ENCODE data around the gene FCN1.
"Not testable (repeated sequence)": the region's sequence is repeated elsewhere in the genome, so short reads cannot be mapped to it uniquely, and the experiment has no call there.

The FCN1 gene

GRCh38 chr9:134861595-134862334 lies 55.9 kb downstream of the FCN1 start:
- Mint-ChIP-seq H3K27ac (no peak overlapping the region), H3K4me1 (ENCODE audit: low read depth) (peaks cover 17% of the 10 kb centered on the region), H3K9me3 (peaks cover 8% of the 10 kb centered on the region), H3K4me3 (no peak overlapping the region), H3K36me3 (ENCODE audit: low read depth) (no peaks in the 10 kb centered on the region), H3K27me3 (peaks cover 22% of the 10 kb centered on the region)
- DNase-seq = no peak

- Mint-ChIP-seq H3K27me3 (peaks cover 33% of the 10 kb centered on the region), H3K4me1 (ENCODE audit: low read depth) (peaks cover 17% of the 10 kb centered on the region), H3K9me3 (peaks cover 8% of the 10 kb centered on the region), H3K36me3 (ENCODE audit: low read depth) (no peaks in the 10 kb centered on the region), H3K27ac (no peak overlapping the region), H3K4me3 (no peak overlapping the region)
- DNase-seq = no peak
Observed at GRCh38 chr9:134860510-134860909, 57.2 kb downstream of the FCN1 start.

GRCh38 chr9:134858051-134858841 lies 59.5 kb downstream of the FCN1 start:
- Mint-ChIP-seq H3K36me3 (ENCODE audit: low read depth) (no peaks in the 10 kb centered on the region), H3K27me3 (peaks cover 50% of the 10 kb centered on the region), H3K4me1 (ENCODE audit: low read depth) (peaks cover 17% of the 10 kb centered on the region), H3K27ac (peak overlapping the region; percentile 94), H3K9me3 (peaks cover 8% of the 10 kb centered on the region), H3K4me3 (peak overlapping the region; percentile 67)
- peak; percentile 48 for DNase-seq

GRCh38 chr9:134857451-134857850 lies 60.3 kb downstream of the FCN1 start:
- Mint-ChIP-seq H3K4me1 (ENCODE audit: low read depth) (peaks cover 17% of the 10 kb centered on the region), H3K27me3 (peaks cover 50% of the 10 kb centered on the region)
- H3K9me3 Mint-ChIP-seq; H3K27ac Mint-ChIP-seq; H3K36me3 Mint-ChIP-seq (ENCODE audit: low read depth); DNase-seq; H3K4me3 Mint-ChIP-seq: not testable (repeated sequence)

- peaks cover 40% of the 10 kb centered on the region for H3K27me3 Mint-ChIP-seq
- H3K9me3 Mint-ChIP-seq = peaks cover 8% of the 10 kb centered on the region
- peaks cover 17% of the 10 kb centered on the region for H3K4me1 Mint-ChIP-seq (ENCODE audit: low read depth)
- no peak overlapping the region for H3K4me3 Mint-ChIP-seq
- no peak for DNase-seq
- no peak overlapping the region for H3K27ac Mint-ChIP-seq
- no peaks in the 10 kb centered on the region for H3K36me3 Mint-ChIP-seq (ENCODE audit: low read depth)
Observed at GRCh38 chr9:134855900-134856377, 61.8 kb downstream of the FCN1 start.
